ENCODE data around the gene KRTAP4-16. TPM values are rescaled to one million over a fixed set of nuclear protein-coding genes. Genes with fewer than 3 reads are reported as not detected.
"Not testable (repeated sequence)": the region's sequence is repeated elsewhere in the genome, so short reads cannot be mapped to it uniquely, and the experiment has no call there.

The KRTAP4-16 gene
- total RNA-seq, 1 experiment from 2014 or later = not detected

GRCh38 chr17:41076788-41077187 is 25.2 kb downstream of the KRTAP4-16 start:
- DNase-seq (ENCODE audit: low read depth) = no peak

- DNase-seq (ENCODE audit: low read depth) = no peak
These were observed 28.3 kb downstream of the KRTAP4-16 start for GRCh38 chr17:41073676-41074075.

GRCh38 chr17:41071606-41072360 is 30.2 kb downstream of the KRTAP4-16 start:
- no peak for DNase-seq (ENCODE audit: low read depth)

GRCh38 chr17:41069031-41069430 is 33.0 kb downstream of the KRTAP4-16 start:
- no peak for DNase-seq (ENCODE audit: low read depth)

- no peak for DNase-seq (ENCODE audit: low read depth)
These were observed 34.7 kb downstream of the KRTAP4-16 start for GRCh38 chr17:41067281-41067680.

GRCh38 chr17:41065829-41066624 is 36.0 kb downstream of the KRTAP4-16 start, which contains the start of gene KRTAP2-4:
TSS of gene KRTAP2-4 (minus strand) at chr17:41065879. CDS start at chr17:41065845, 34 bp downstream.
- DNase-seq (ENCODE audit: low read depth) = peak; percentile 97

GRCh38 chr17:41065016-41065689 is 36.9 kb downstream of the KRTAP4-16 start:
- DNase-seq (ENCODE audit: low read depth) = not testable (repeated sequence)

- DNase-seq (ENCODE audit: low read depth) = peak; percentile 49
These were observed 37.7 kb downstream of the KRTAP4-16 start for GRCh38 chr17:41064301-41064700.

- peak; percentile 61 for DNase-seq (ENCODE audit: low read depth)
These were observed 38.6 kb downstream of the KRTAP4-16 start for GRCh38 chr17:41063449-41063848.

- peak; percentile 94 for DNase-seq (ENCODE audit: low read depth)
These were observed 40.0 kb downstream of the KRTAP4-16 start for GRCh38 chr17:41061964-41062363.

- DNase-seq (ENCODE audit: low read depth) = peak; percentile 97
These were observed 41.9 kb downstream of the KRTAP4-16 start, which contains the start of gene KRTAP2-3 for GRCh38 chr17:41060052-41060604. TSS of gene KRTAP2-3 (minus strand) at chr17:41060114. CDS start at chr17:41060050, 64 bp downstream.

- DNase-seq (ENCODE audit: low read depth) = peak; percentile 92
These were observed 42.5 kb downstream of the KRTAP4-16 start for GRCh38 chr17:41059276-41060051.

- DNase-seq (ENCODE audit: low read depth) = peak; percentile 58
These were observed 43.3 kb downstream of the KRTAP4-16 start for GRCh38 chr17:41058741-41059140.

GRCh38 chr17:41057547-41057946 is 44.5 kb downstream of the KRTAP4-16 start:
- no peak for DNase-seq (ENCODE audit: low read depth)

GRCh38 chr17:41055130-41055529 is 46.9 kb downstream of the KRTAP4-16 start, which contains the start of gene KRTAP2-2:
TSS of gene KRTAP2-2 (minus strand) at chr17:41055230. CDS start at chr17:41055211, 19 bp downstream.
- DNase-seq (ENCODE audit: low read depth) = not testable (repeated sequence)

GRCh38 chr17:41054556-41054955 is 47.5 kb downstream of the KRTAP4-16 start:
- DNase-seq (ENCODE audit: low read depth) = not testable (repeated sequence)

GRCh38 chr17:41054025-41054424 is 48.0 kb downstream of the KRTAP4-16 start:
- no peak for DNase-seq (ENCODE audit: low read depth)

- DNase-seq (ENCODE audit: low read depth) = peak; percentile 79
These were observed 49.4 kb downstream of the KRTAP4-16 start for GRCh38 chr17:41052566-41052965.
